ENCODE measurements around the gene CEBPE. TPM values are rescaled to one million over a fixed set of nuclear protein-coding genes. Genes with fewer than 3 reads are reported as not detected.

The CEBPE gene
- total and polyA plus RNA-seq, 7 donors = 0.03 to 0.22 (median 0.18) TPM; not detected in 3

DNA sequence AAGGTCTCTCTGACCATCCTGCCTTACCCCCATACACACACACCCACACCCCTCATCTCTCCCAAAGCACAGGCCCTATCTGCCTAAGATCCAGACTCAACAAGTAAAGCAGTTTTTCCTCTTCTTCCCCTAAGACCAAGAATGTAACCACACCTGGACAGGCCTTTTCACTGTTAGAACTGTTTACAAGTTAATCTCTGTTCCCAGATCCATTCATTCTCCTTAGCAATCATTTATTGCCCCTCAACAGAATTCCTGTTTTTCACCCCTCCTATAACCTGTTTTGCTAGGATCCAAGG, 12.4 kb downstream of the CEBPE start:
- ATAC-seq (no peak), DNase-seq (no peak)
- Histone ChIP-seq H3K36me3 (ENCODE audit: insufficient read depth in 1 of 2, low read depth in 1 of 2) (no peaks in the 10 kb centered on the region), H3K4me3 (no peak overlapping the region), H3K27me3 (ENCODE audit: insufficient read depth in 3 of 3, low read length in 2 of 3) (no peaks in the 10 kb centered on the region), H3K4me1 (no peaks in the 10 kb centered on the region), H3K9me3 (no peaks in the 10 kb centered on the region), H3K27ac (no peak overlapping the region)
- TF ChIP-seq CTCF (IDR thresholded peaks at IDR 0.05) = no peak
- intact Hi-C loops (cut with DNase I) = no loop called here

GRCh38 chr14:23105348-23105824, 13.7 kb downstream of the CEBPE start:
- WGBS, 3 donors = 85 to 93% (median 89%) methylated on average over 4 of the region's 4 CpGs
- H3K4me3 ChIP-seq = no peak overlapping the region
- no peak for TF ChIP-seq CTCF (IDR thresholded peaks at IDR 0.05)
- no peak overlapping the region for H3K27ac ChIP-seq
- ATAC-seq (no peak), DNase-seq (no peak)
- no peaks in the 10 kb centered on the region for H3K36me3 ChIP-seq (ENCODE audit: insufficient read depth in 1 of 2, low read depth in 1 of 2)
- no peaks in the 10 kb centered on the region for H3K4me1 ChIP-seq
- intact Hi-C loops (cut with DNase I) = no loop called here
- H3K9me3 ChIP-seq = no peaks in the 10 kb centered on the region
- no peaks in the 10 kb centered on the region for H3K27me3 ChIP-seq (ENCODE audit: insufficient read depth in 3 of 3, low read length in 2 of 3)

DNA sequence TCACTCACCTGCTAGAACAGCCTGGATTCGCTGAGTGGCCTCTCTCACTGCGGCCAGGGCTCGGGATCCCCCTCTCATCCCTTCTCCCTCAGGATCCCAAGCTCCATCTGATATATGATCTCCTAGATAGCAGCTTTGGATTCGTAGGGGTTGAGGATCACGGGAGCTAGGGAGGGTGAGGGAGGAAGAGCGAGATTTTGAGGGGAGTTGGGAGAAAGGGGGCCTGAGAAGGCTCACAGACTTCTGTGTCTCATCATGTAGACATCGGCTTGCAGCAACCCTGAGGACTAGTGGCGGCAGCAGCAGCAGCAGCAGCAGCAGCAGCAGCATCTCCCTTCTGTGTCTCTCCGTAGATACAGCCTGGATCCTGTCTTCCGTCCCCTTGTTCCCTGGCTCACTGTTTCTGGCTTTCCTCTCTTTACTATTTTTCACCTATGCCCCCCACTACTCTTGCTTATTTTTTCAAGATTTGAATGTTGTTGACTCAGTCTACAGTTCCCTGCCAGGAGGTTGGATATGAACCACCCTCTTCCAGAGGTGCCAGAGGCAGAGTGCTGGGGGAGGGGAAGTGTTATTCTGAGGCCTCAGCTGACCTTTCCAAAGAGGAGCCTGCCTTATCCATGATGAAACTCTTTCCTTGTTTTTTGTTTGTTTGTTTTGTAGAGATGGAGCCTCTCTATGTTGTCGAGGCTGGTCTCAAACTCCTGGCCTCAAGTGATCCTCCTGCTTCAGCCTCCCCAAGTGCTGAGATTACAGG, 14.3 kb downstream of the CEBPE start, which contains the start of gene CIROP:
TSS of gene CIROP (minus strand) at position 399 of the 757 bp plus-strand sequence. CDS start at position 330, 69 bp downstream.
- no peaks in the 10 kb centered on the region for H3K9me3 ChIP-seq
- H3K4me3 ChIP-seq = no peak within 1 kb of the TSS
- WGBS, 3 donors = 63 to 69% (median 67%) methylated on average over 10 to 11 of the region's 11 CpGs
- H3K36me3 ChIP-seq (ENCODE audit: insufficient read depth in 1 of 2, low read depth in 1 of 2) = no peaks in the 10 kb centered on the region
- no peak for TF ChIP-seq CTCF (IDR thresholded peaks at IDR 0.05)
- no peaks in the 10 kb centered on the region for H3K27me3 ChIP-seq (ENCODE audit: insufficient read depth in 3 of 3, low read length in 2 of 3)
- H3K4me1 ChIP-seq = no peaks in the 10 kb centered on the region
- DNase-seq (no peak), ATAC-seq (no peak)
- no peak within 1 kb of the TSS for H3K27ac ChIP-seq
- intact Hi-C loops (cut with DNase I) = no loop called here

GRCh38 chr14:23104070-23104590, 14.9 kb downstream of the CEBPE start:
- 86 to 87% (median 87%) methylated on average over 6 of the region's 6 CpGs for WGBS, 3 donors
- DNase-seq = no peak
- Histone ChIP-seq H3K4me1 (no peaks in the 10 kb centered on the region), H3K36me3 (ENCODE audit: insufficient read depth in 1 of 2, low read depth in 1 of 2) (peaks cover 0 to 3% of the 10 kb centered on the region in 2 donors), H3K27me3 (ENCODE audit: insufficient read depth in 3 of 3, low read length in 2 of 3) (no peaks in the 10 kb centered on the region), H3K9me3 (no peaks in the 10 kb centered on the region), H3K27ac (no peak overlapping the region), H3K4me3 (no peak overlapping the region)
- ATAC-seq = no peak
- no peak for TF ChIP-seq CTCF (IDR thresholded peaks at IDR 0.05)
- intact Hi-C loops (cut with DNase I) = no loop called here

Data from psoas muscle (tissue), 8 donors.